Measurements from ENCODE around the gene ADSS1.
A peak's percentile ranks its signal among the peaks of the same experiment; 100 is the strongest.

Gene ADSS1

GRCh38 chr14:104707608-104708595 lies 16.1 kb upstream of the ADSS1 start:
- TF ChIP-seq CTCF (conservative IDR thresholded peaks at IDR 0.05; ENCODE audit: low read depth, low read length) = no peak
- H3K4me3 ChIP-seq (ENCODE audit: low read depth, low read length) = no peak overlapping the region
- no peak for DNase-seq (ENCODE audit: low read depth)

GRCh38 chr14:104708606-104709268 lies 15.3 kb upstream of the ADSS1 start:
- peak; percentile 95 for TF ChIP-seq CTCF (conservative IDR thresholded peaks at IDR 0.05; ENCODE audit: low read depth, low read length)
- peak; percentile 67 for DNase-seq (ENCODE audit: low read depth)
- H3K4me3 ChIP-seq (ENCODE audit: low read depth, low read length) = no peak overlapping the region

- H3K4me3 ChIP-seq (ENCODE audit: low read depth, low read length) = no peak overlapping the region
- no peak for DNase-seq (ENCODE audit: low read depth)
- peak; percentile 14 for TF ChIP-seq CTCF (conservative IDR thresholded peaks at IDR 0.05; ENCODE audit: low read depth, low read length)
These were observed 14.5 kb upstream of the ADSS1 start for GRCh38 chr14:104709387-104710039.

GRCh38 chr14:104710071-104710735 lies 13.8 kb upstream of the ADSS1 start:
- no peak for DNase-seq (ENCODE audit: low read depth)
- TF ChIP-seq CTCF (conservative IDR thresholded peaks at IDR 0.05; ENCODE audit: low read depth, low read length) = no peak
- H3K4me3 ChIP-seq (ENCODE audit: low read depth, low read length) = no peak overlapping the region

GRCh38 chr14:104712881-104713734 lies 10.9 kb upstream of the ADSS1 start:
- DNase-seq (ENCODE audit: low read depth) = no peak
- no peak overlapping the region for H3K4me3 ChIP-seq (ENCODE audit: low read depth, low read length)
- no peak for TF ChIP-seq CTCF (conservative IDR thresholded peaks at IDR 0.05; ENCODE audit: low read depth, low read length)

GRCh38 chr14:104714066-104714465 lies 10.0 kb upstream of the ADSS1 start:
- no peak for TF ChIP-seq CTCF (conservative IDR thresholded peaks at IDR 0.05; ENCODE audit: low read depth, low read length)
- H3K4me3 ChIP-seq (ENCODE audit: low read depth, low read length) = no peak overlapping the region

More at GRCh38 chr14:104714066-104714465, 10.0 kb upstream of the ADSS1 start:
- DNase-seq (ENCODE audit: low read depth) = no peak
